UCSD-AML1 (cell line): ENCODE data around the gene PTPRD.

ENCODE experiments used
- DNase-seq: peaks from one replicate; lab custom pipeline; 2025; ENCODE audit not compliant: unreplicated experiment; lab: John Stamatoyannopoulos, UW

The PTPRD gene

GRCh38 chr9:8564960-8565359, 2047.8 kb downstream of the PTPRD start:
- DNase-seq = no peak

- no peak for DNase-seq
Observed at GRCh38 chr9:8560560-8561525, 2052.0 kb downstream of the PTPRD start.

- DNase-seq = no peak
Observed at GRCh38 chr9:8558176-8558575, 2054.6 kb downstream of the PTPRD start.

- DNase-seq = no peak
Observed at GRCh38 chr9:8555762-8556500, 2056.9 kb downstream of the PTPRD start.

- no peak for DNase-seq
Observed at GRCh38 chr9:8553444-8553843, 2059.4 kb downstream of the PTPRD start.

- DNase-seq = no peak
Observed at GRCh38 chr9:8552732-8553131, 2060.1 kb downstream of the PTPRD start.

GRCh38 chr9:8549214-8549613, 2063.6 kb downstream of the PTPRD start:
- no peak for DNase-seq

- DNase-seq = no peak
Observed at GRCh38 chr9:8543219-8543618, 2069.6 kb downstream of the PTPRD start.

GRCh38 chr9:8542537-8542936, 2070.3 kb downstream of the PTPRD start:
- DNase-seq = no peak

- no peak for DNase-seq
Observed at GRCh38 chr9:8539681-8540197, 2073.1 kb downstream of the PTPRD start.

GRCh38 chr9:8536845-8537244, 2076.0 kb downstream of the PTPRD start:
- DNase-seq = no peak

GRCh38 chr9:8534828-8535227, 2078.0 kb downstream of the PTPRD start:
- DNase-seq = no peak

GRCh38 chr9:8533681-8534080, 2079.1 kb downstream of the PTPRD start:
- DNase-seq = no peak

GRCh38 chr9:8531826-8532415, 2080.9 kb downstream of the PTPRD start:
- no peak for DNase-seq

- DNase-seq = no peak
Observed at GRCh38 chr9:8521112-8521511, 2091.7 kb downstream of the PTPRD start.

GRCh38 chr9:8515748-8516147, 2097.1 kb downstream of the PTPRD start:
- DNase-seq = no peak

GRCh38 chr9:8514760-8515159, 2098.0 kb downstream of the PTPRD start:
- no peak for DNase-seq

GRCh38 chr9:8508671-8509290, 2104.0 kb downstream of the PTPRD start:
- DNase-seq = no peak

GRCh38 chr9:8494571-8494970, 2118.2 kb downstream of the PTPRD start:
- no peak for DNase-seq

GRCh38 chr9:8492679-8493078, 2120.1 kb downstream of the PTPRD start:
- DNase-seq = no peak

- DNase-seq = no peak
Observed at GRCh38 chr9:8492024-8492423, 2120.8 kb downstream of the PTPRD start.
